Sigmoid colon (tissue), 4 donors: ENCODE data around the gene PRAMEF5.
"Not testable (repeated sequence)": the region's sequence is repeated elsewhere in the genome, so short reads cannot be mapped to it uniquely, and the experiment has no call there.

Source experiments
- EP300 ChIP-seq, 4 donors: sonication (generic); formaldehyde crosslinking; IDR thresholded peaks; one replicate each; pipeline ENCODE4 v1.6.1; 2017; ENCODE audit warnings: antibody characterized with exemption in 4 of 4
- POLR2A ChIP-seq, 2 donors: fragments of 450-650 bp; IDR thresholded peaks; one replicate each; pipeline ENCODE4 v1.6.1; 2016; ENCODE audit warnings: antibody characterized with exemption in 2 of 2, mild to moderate bottlenecking in 2 of 2, moderate library complexity in 2 of 2
- POLR2AphosphoS5 ChIP-seq, 4 donors: sonication (generic); formaldehyde crosslinking; IDR thresholded peaks; one replicate each; pipeline ENCODE4 v1.6.1; 2017; ENCODE audit warnings: antibody characterized with exemption in 4 of 4
- TF ChIP-seq, protein P1 (sequence below), 4 experiments: fragments of 450-650 bp in 3 of 4; fragments of 200-600 bp in 1 of 4; IDR thresholded peaks; one replicate each; pipeline ENCODE4 v1.5.1; 2016 to 2019; ENCODE audit warnings: antibody characterized with exemption in 4 of 4, mild to moderate bottlenecking in 3 of 4, moderate library complexity in 2 of 4

- TF ChIP-seq, protein P1, sequence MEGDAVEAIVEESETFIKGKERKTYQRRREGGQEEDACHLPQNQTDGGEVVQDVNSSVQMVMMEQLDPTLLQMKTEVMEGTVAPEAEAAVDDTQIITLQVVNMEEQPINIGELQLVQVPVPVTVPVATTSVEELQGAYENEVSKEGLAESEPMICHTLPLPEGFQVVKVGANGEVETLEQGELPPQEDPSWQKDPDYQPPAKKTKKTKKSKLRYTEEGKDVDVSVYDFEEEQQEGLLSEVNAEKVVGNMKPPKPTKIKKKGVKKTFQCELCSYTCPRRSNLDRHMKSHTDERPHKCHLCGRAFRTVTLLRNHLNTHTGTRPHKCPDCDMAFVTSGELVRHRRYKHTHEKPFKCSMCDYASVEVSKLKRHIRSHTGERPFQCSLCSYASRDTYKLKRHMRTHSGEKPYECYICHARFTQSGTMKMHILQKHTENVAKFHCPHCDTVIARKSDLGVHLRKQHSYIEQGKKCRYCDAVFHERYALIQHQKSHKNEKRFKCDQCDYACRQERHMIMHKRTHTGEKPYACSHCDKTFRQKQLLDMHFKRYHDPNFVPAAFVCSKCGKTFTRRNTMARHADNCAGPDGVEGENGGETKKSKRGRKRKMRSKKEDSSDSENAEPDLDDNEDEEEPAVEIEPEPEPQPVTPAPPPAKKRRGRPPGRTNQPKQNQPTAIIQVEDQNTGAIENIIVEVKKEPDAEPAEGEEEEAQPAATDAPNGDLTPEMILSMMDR (IDR thresholded peaks at IDR 0.05) = not testable (repeated sequence)
- not testable (repeated sequence) for TF ChIP-seq POLR2AphosphoS5, POLR2A, EP300 (IDR thresholded peaks at IDR 0.05)
Measured at GRCh38 chr1:13245841-13246553, 8.0 kb upstream of the PRAMEF5 start.
